CD4-positive, CD25-positive, alpha-beta regulatory T cell (primary cell): ENCODE measurements around the gene GFRA4. TPM values are rescaled to one million over a fixed set of nuclear protein-coding genes. Genes with fewer than 3 reads are reported as not detected.

Source experiments
- ATAC-seq, 2 donors: fragments of 150-1000 bp; cut with Tn5 transposase; one replicate each; pipeline ENCODE4 v1.10.0; 2021; ENCODE audit warnings: low read depth in 2 of 2, moderate number of reproducible peaks in 2 of 2, moderate library complexity in 1 of 2
- DNase-seq, 3 donors: peaks; one replicate each; pipeline versions ENCODE4 v3.0.0 to v3.0.0-alpha.2; 2012 to 2022; ENCODE audit warnings: mixed read lengths in 1 of 3
- H3K27ac ChIP-seq: one replicate; pipeline ENCODE4 v1.7.0; 2013; ENCODE audit warnings: mild to moderate bottlenecking, low read length; ENCODE audit not compliant: insufficient read depth, poor library complexity, severe bottlenecking
- H3K27me3 ChIP-seq: one replicate; pipeline ENCODE4 v1.7.0; 2013; ENCODE audit warnings: low read length; ENCODE audit not compliant: control insufficient read depth, insufficient read depth
- H3K36me3 ChIP-seq: one replicate; pipeline ENCODE4 v1.7.0; 2013; ENCODE audit warnings: mild to moderate bottlenecking, low read length, moderate library complexity; ENCODE audit not compliant: control insufficient read depth, insufficient read depth
- H3K4me1 ChIP-seq: 2 replicates; pipeline ENCODE4 v1.7.0; 2013; ENCODE audit warnings: mild to moderate bottlenecking, low read length; ENCODE audit not compliant: insufficient read depth, control insufficient read depth, poor library complexity, severe bottlenecking
- H3K4me3 ChIP-seq: one replicate; pipeline ENCODE4 v1.7.0; 2013; ENCODE audit warnings: low read depth, mild to moderate bottlenecking, low read length, moderate library complexity
- H3K9me3 ChIP-seq, 2 experiments: 1 replicate in 1 of 2; 2 replicates in 1 of 2; pipeline ENCODE4 v1.7.0; 2013; ENCODE audit warnings: low read length in 2 of 2, mild to moderate bottlenecking in 1 of 2, moderate library complexity in 1 of 2; ENCODE audit not compliant: control insufficient read depth in 2 of 2
- H3K27ac Mint-ChIP-seq, 3 donors: one replicate each; pipeline ENCODE4 v1.8.0; 2020 to 2022; ENCODE audit warnings: mild to moderate bottlenecking in 3 of 3, mixed read lengths in 3 of 3, moderate library complexity in 2 of 3
- H3K27me3 Mint-ChIP-seq: one replicate; pipeline ENCODE4 v1.8.0; 2022; ENCODE audit warnings: mild to moderate bottlenecking, mixed read lengths
- H3K36me3 Mint-ChIP-seq: one replicate; pipeline ENCODE4 v1.8.0; 2020; ENCODE audit warnings: mixed read lengths
- H3K4me1 Mint-ChIP-seq, 4 donors: one replicate each; pipeline ENCODE4 v1.8.0; 2020 to 2022; ENCODE audit warnings: mixed read lengths in 4 of 4, mild to moderate bottlenecking in 1 of 4
- H3K4me3 Mint-ChIP-seq, 4 donors: one replicate each; pipeline ENCODE4 v1.8.0; 2020 to 2022; ENCODE audit warnings: mild to moderate bottlenecking in 4 of 4, mixed read lengths in 4 of 4, moderate library complexity in 3 of 4
- H3K9me3 Mint-ChIP-seq, 7 donors: one replicate each; pipeline ENCODE4 v1.8.0; 2020 to 2022; ENCODE audit warnings: mixed read lengths in 7 of 7, mild to moderate bottlenecking in 3 of 7, moderate library complexity in 2 of 7
- polyA plus RNA-seq, 4 donors: library from polyadenylated mRNA; unstranded; fragments of 300-500 nt; fragmentation: Illumina TruSeq; gene quantifications; one replicate each; pipeline ENCODE4 v1.2.3, GENCODE V29; 2021
- total RNA-seq: library from RNA; stranded (reverse); gene quantifications from one replicate; pipeline ENCODE4 v1.2.3, GENCODE V29; 2022

GFRA4 gene, protein sequence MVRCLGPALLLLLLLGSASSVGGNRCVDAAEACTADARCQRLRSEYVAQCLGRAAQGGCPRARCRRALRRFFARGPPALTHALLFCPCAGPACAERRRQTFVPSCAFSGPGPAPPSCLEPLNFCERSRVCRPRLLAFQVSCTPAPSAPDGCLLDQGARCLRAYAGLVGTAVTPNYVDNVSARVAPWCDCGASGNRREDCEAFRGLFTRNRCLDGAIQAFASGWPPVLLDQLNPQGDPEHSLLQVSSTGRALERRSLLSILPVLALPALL
- not detected for total RNA-seq
- not detected for polyA plus RNA-seq

DNA sequence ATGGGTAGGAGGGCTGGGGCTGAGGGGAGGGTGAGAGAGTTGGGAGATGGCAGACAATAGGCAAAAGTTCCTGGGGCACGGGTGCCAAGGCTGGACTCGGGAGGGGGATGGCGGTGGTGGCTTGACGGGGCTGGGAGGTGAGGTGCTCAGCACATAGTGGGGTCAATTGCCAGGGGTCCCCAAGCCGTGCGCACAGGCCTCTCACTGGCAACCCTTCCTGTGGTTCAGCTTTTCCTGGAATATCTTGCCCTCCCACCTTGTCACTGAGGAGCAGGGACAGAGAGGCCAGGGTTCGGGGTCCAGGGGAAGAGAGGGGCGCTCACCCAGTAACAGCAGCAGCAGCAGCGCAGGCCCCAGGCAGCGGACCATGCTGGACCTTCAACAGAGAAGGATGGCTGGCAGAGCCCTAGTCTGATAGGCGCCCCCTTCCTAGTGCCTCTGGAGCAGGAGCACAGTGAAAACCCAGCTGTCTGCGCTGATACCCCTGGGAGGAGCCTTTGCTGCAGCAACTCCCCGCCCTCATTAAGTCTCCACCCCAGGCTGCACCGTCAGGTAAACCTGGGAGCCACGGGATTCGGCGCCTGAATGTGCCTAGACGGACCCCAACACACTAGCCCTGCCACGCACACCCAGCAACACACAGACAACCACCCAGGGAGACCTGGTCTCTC lies at the start of gene GFRA4:
GFRA4 (minus strand) TSS at position 369 of the 671 bp plus-strand sequence; CDS start at position 369, 0 bp downstream.
- peaks cover 12% of the 10 kb centered on the region for H3K4me1 ChIP-seq
- DNase-seq (no peak), ATAC-seq (no peak)
- no peak within 1 kb of the TSS for H3K27ac Mint-ChIP-seq
- peaks cover 0 to 35% (median 18%) of the 10 kb centered on the region in 4 donors for H3K4me1 Mint-ChIP-seq
- H3K4me3 ChIP-seq, result no peak within 1 kb of the TSS
- no peaks in the 10 kb centered on the region for H3K9me3 ChIP-seq
- no peak within 1 kb of the TSS for H3K27ac ChIP-seq
- H3K36me3 ChIP-seq, result no peaks in the 10 kb centered on the region
- H3K27me3 ChIP-seq, result peaks cover 3% of the 10 kb centered on the region
- peaks cover 25% of the 10 kb centered on the region for H3K27me3 Mint-ChIP-seq
- no peak within 1 kb of the TSS for H3K4me3 Mint-ChIP-seq
- no peaks in the 10 kb centered on the region for H3K36me3 Mint-ChIP-seq
- peaks cover 0 to 1% (median 0%) of the 10 kb centered on the region in 7 donors for H3K9me3 Mint-ChIP-seq

DNA sequence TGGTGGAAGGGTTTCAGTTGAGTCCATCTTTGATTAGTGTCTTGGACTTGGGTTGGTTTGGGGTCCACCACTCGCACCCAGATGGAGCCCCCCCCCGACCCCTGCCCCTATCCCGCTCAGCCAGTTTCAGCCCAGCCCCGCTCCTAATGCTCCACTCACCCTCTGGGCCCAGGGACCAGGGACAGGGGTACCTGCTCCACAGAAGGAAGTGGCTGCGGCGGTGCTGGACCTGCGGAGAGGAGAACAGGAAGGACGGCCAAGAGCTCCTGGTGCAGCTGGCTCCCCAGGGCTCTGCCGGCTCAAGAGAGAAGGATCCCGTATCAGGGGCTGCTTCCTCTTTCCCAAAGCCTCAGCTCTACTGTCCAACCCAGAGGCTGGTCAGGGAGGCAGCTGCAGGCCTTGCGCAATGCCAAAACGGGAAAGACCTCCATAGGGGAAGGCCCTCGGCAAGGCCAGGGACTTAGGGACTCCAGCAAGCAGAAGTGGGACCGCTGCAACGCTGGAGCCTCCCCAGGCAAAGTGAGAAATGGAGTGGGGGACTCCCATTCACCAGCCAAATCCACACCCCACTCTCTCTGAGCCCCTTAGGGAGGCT lies 49.2 kb upstream of the GFRA4 start, which contains the start of gene SIGLEC1:
SIGLEC1 (minus strand) TSS at position 322 of the 595 bp plus-strand sequence. CDS start 5,472 bp downstream, outside the sequence.
- DNase-seq, result no peak
- Histone ChIP-seq H3K4me3 (no peak within 1 kb of the TSS), H3K27ac (no peak within 1 kb of the TSS), H3K4me1 (no peaks in the 10 kb centered on the region), H3K9me3 (no peaks in the 10 kb centered on the region), H3K27me3 (no peaks in the 10 kb centered on the region), H3K36me3 (no peaks in the 10 kb centered on the region)
- no peak within 1 kb of the TSS for H3K4me3 Mint-ChIP-seq
- H3K36me3 Mint-ChIP-seq, result no peaks in the 10 kb centered on the region
- no peaks in the 10 kb centered on the region for H3K4me1 Mint-ChIP-seq
- peaks cover 13% of the 10 kb centered on the region for H3K27me3 Mint-ChIP-seq
- peak in 1 of 2 donors; percentile 17 for ATAC-seq
- H3K27ac Mint-ChIP-seq, result no peak within 1 kb of the TSS
- H3K9me3 Mint-ChIP-seq, result no peaks in the 10 kb centered on the region

DNA sequence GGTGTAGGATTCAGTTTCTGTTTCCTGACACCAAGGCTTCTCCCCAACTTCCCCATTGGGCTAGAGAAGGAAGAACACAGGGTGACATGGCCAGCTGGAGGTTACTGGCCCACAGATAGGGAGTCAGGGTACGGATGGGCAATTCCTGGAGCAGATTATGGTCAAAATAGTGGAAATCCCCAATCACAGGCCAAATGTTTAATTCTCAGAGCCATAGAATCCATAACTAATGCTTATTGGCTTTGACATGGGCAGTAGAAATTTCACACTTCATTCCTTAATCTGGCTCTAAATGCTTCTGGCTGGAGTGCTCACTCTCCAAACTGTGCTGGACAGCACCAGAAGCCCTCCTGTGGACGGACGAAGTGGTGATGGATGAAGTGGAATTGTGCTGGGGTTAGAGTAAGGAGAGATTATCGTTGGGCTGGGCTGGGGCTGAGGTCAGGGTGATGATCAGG lies 48.3 kb upstream of the GFRA4 start:
- H3K27me3 Mint-ChIP-seq, result peaks cover 12% of the 10 kb centered on the region
- DNase-seq, result no peak
- H3K4me1 ChIP-seq, result no peaks in the 10 kb centered on the region

DNA sequence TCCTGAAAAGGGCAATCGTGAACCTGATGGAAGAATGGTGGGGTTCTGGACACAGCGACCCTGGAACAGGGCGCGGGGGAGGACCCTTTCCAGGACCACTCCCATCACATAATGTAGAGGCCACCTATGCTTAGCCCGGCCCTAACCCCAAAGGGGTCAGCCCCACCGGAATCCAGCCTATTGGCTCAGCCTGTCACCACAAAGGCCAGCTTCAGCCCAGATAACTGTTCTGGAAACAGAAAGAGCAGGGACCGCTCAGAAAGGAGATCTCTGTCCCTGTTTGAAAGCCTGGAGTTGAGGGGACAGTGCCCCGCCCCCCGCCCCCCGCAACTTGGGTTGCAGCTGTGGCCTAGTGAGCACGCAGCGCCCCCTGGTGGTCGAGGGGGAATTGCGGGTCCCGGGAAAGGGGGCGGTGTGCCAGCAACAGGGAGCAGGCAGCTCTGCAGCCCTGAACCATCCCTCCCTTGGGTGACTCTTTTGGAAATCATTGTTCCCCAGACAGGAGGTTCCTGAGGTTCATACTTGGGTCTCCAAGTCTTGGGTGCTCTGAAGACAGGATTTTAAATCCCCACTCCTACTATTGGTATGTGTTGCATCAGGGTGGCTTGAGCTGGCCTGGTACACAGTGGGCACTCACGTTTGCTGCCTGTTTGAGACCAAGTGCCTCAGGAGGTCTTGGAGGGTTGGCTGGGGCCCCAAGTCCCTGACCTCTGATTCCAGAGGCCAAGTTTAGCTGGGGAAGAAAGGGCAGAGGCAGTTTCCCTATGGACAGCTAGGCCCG lies 47.7 kb upstream of the GFRA4 start:
- Histone ChIP-seq H3K36me3 (no peaks in the 10 kb centered on the region), H3K9me3 (no peaks in the 10 kb centered on the region), H3K4me1 (no peaks in the 10 kb centered on the region), H3K27me3 (no peaks in the 10 kb centered on the region), H3K27ac (no peak overlapping the region), H3K4me3 (no peak overlapping the region)
- H3K36me3 Mint-ChIP-seq, result no peaks in the 10 kb centered on the region
- DNase-seq (peak; percentile 53 to 60 (median 56)), ATAC-seq (peak; percentile 45 to 58)
- H3K4me3 Mint-ChIP-seq, result no peak overlapping the region
- H3K27ac Mint-ChIP-seq, result no peak overlapping the region
- H3K27me3 Mint-ChIP-seq, result peaks cover 11% of the 10 kb centered on the region
- no peaks in the 10 kb centered on the region for H3K4me1 Mint-ChIP-seq
- H3K9me3 Mint-ChIP-seq, result no peaks in the 10 kb centered on the region

More for the DNA sequence above, 48.3 kb upstream of the GFRA4 start:
- no peaks in the 10 kb centered on the region for H3K36me3 Mint-ChIP-seq
- H3K27ac Mint-ChIP-seq, result no peak overlapping the region
- H3K4me3 Mint-ChIP-seq, result no peak overlapping the region
- H3K9me3 Mint-ChIP-seq, result no peaks in the 10 kb centered on the region
- H3K27me3 ChIP-seq, result no peaks in the 10 kb centered on the region
- H3K27ac ChIP-seq, result no peak overlapping the region
- H3K4me1 Mint-ChIP-seq, result no peaks in the 10 kb centered on the region
- H3K9me3 ChIP-seq, result no peaks in the 10 kb centered on the region
- H3K36me3 ChIP-seq, result no peaks in the 10 kb centered on the region
- ATAC-seq, result no peak
- H3K4me3 ChIP-seq, result no peak overlapping the region

DNA sequence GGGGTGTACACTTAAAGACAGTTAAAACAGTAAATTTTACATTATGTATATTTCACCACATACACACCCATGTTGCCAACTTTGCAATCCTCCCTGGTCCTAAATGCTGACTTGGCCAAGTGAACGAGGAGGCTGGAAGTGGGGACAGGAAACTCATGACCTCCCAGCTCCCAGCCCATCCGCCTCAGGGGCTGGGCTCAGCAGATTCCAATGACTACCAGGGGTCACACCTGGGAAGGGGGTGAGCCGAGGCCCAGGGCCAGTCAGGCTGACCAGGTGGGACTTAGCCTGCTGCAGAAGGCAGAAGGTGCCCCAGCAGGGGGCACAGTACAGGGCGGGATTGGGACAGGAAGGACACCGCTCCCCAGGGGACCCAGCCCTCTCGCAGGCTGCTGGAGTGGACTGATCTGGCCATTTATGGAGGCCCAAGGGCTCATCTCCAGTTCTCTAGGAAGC lies 46.8 kb upstream of the GFRA4 start:
- peak overlapping the region in 1 of 4 donors; percentile 78 for H3K4me3 Mint-ChIP-seq
- Histone ChIP-seq H3K4me3 (no peak overlapping the region), H3K27ac (no peak overlapping the region), H3K36me3 (no peaks in the 10 kb centered on the region), H3K4me1 (no peaks in the 10 kb centered on the region), H3K27me3 (no peaks in the 10 kb centered on the region), H3K9me3 (no peaks in the 10 kb centered on the region)
- no peak overlapping the region for H3K27ac Mint-ChIP-seq
- H3K9me3 Mint-ChIP-seq, result no peaks in the 10 kb centered on the region
- no peaks in the 10 kb centered on the region for H3K36me3 Mint-ChIP-seq
- peaks cover 7% of the 10 kb centered on the region for H3K27me3 Mint-ChIP-seq
- DNase-seq, result no peak
- H3K4me1 Mint-ChIP-seq, result no peaks in the 10 kb centered on the region
- ATAC-seq, result no peak

DNA sequence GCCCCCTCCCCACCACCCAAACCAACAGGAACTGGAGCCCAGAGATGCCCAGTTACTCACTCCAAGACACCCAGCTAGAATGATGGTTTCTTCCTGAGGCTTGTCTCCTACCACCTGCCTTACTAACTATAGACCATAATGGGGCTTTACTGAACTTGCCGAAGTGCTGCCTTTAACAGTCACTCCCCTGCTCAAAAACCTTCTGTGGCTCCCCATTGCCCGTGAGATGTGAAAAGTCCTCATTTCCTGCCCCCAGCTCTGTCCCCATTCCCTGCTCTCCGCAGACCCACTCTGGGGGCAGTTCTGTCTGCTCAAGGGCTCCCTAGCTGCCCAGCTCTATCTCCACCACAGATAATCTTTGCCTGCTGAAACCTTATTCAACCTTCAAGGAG lies 44.3 kb upstream of the GFRA4 start:
- Histone ChIP-seq H3K36me3 (no peaks in the 10 kb centered on the region), H3K9me3 (no peaks in the 10 kb centered on the region), H3K27ac (no peak overlapping the region), H3K4me3 (no peak overlapping the region), H3K4me1 (no peaks in the 10 kb centered on the region), H3K27me3 (no peaks in the 10 kb centered on the region)
- Mint-ChIP-seq H3K4me1 (no peaks in the 10 kb centered on the region), H3K27ac (no peak overlapping the region), H3K36me3 (no peaks in the 10 kb centered on the region), H3K9me3 (no peaks in the 10 kb centered on the region), H3K27me3 (peaks cover 11% of the 10 kb centered on the region), H3K4me3 (no peak overlapping the region)
- no peak for ATAC-seq
- no peak for DNase-seq

DNA sequence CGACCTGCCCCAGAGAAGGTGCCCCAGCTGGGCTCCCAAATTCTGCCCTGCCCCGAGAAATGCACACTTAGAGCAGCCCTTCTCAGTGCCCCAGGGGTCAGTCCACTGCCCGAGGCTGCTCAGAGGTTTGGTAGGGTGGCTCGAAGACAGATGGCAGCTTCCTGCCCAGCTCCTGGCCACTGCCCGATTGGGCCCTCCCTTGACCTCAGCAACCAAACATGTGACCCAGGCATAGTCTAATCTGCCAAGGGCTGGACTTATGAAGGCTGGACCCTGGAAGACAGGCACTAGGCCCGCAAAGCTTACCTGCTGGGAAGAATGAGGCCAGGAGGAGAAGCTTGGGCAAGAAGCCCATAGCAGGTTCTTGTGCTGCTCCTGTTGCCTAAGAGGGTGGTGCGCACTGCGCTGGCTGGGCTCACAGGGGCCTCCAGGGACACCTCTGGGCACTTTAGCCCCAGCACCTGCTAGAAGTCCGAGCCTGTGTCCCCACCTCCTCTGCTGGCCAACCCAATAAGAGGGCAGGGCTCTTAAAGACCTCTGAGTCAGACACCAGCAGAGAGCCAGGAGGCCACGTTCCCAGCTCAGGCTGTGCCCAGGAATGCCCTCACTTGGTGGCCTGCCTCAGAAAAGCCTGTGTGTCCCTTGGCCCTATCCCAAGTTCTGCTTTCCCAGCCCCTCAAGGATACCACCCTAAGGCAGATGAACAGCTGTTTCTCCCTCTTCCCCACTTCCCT lies 43.7 kb upstream of the GFRA4 start:
- H3K36me3 ChIP-seq, result no peaks in the 10 kb centered on the region
- H3K4me1 ChIP-seq, result no peaks in the 10 kb centered on the region
- H3K27me3 ChIP-seq, result no peaks in the 10 kb centered on the region
- no peaks in the 10 kb centered on the region for H3K9me3 Mint-ChIP-seq
- DNase-seq, result no peak
- peaks cover 11% of the 10 kb centered on the region for H3K27me3 Mint-ChIP-seq
- H3K4me3 Mint-ChIP-seq, result no peak overlapping the region
- H3K9me3 ChIP-seq, result no peaks in the 10 kb centered on the region
- H3K27ac ChIP-seq, result no peak overlapping the region
- H3K4me1 Mint-ChIP-seq, result no peaks in the 10 kb centered on the region
- no peak for ATAC-seq
- no peak overlapping the region for H3K27ac Mint-ChIP-seq
- H3K36me3 Mint-ChIP-seq, result no peaks in the 10 kb centered on the region
- H3K4me3 ChIP-seq, result no peak overlapping the region
